GM12878 (cell line): Measurements from ENCODE around the gene OR10Z1. TPM values are rescaled to one million over a fixed set of nuclear protein-coding genes. Genes with fewer than 3 reads are reported as not detected.

Experiments
- ATAC-seq: fragments of 200-7000 bp; cut with Tn5 transposase; 3 replicates; pipeline ENCODE4 v1.9.1; 2020; ENCODE audit warnings: mild to moderate bottlenecking, moderate library complexity
- BruUV-seq: library from RNA; stranded (reverse); fragments of 400-500 nt; replicated peaks from 2 replicates; lab custom pipeline; 2021; lab: Mats Ljungman, UMichigan
- CTCF ChIA-PET: fragments of 300-600 bp; sonication (Branson Sonifier 250); formaldehyde crosslinking; extraction: SDS; loops from one replicate; lab custom pipeline; 2021; ENCODE audit warnings: inconsistent platforms; lab: Yijun Ruan, JAX
- POLR2A ChIA-PET: fragments of 350-600 bp; formaldehyde crosslinking; extraction: SDS; loops from one replicate; lab custom pipeline; 2021; ENCODE audit warnings: inconsistent platforms; lab: Charles Lee
- RAD21 ChIA-PET: fragments of 300-600 bp; sonication (Branson Sonifier 250); formaldehyde crosslinking; loops from one replicate; lab custom pipeline; 2023; ENCODE audit warnings: antibody characterized with exemption; ENCODE audit not compliant: unreplicated experiment; lab: Charles Lee
- SMC1A ChIA-PET: fragments of 300-600 bp; sonication (Branson Sonifier 250); formaldehyde crosslinking; loops from one replicate; lab custom pipeline; 2023; ENCODE audit not compliant: unreplicated experiment, uncharacterized antibody; lab: Charles Lee
- DNase-seq: peaks from one replicate; pipeline ENCODE4 v3.0.0-alpha.2; 2011; ENCODE audit warnings: low read depth, low spot score
- FAIRE-seq: peaks from 3 replicates; lab custom pipeline; 2011; peaks lifted over from hg19 to GRCh38; lab: Jason Lieb, UNC
- H2AFZ ChIP-seq: 2 replicates; pipeline ENCODE4 v1.6.0; 2011; ENCODE audit warnings: low read depth, low read length, control low read depth; ENCODE audit not compliant: control insufficient read depth
- H3K27ac ChIP-seq: 2 replicates; pipeline ENCODE4 v1.5.1; 2011; ENCODE audit warnings: control low read depth; ENCODE audit not compliant: control insufficient read depth, insufficient read depth
- H3K27me3 ChIP-seq, 2 experiments: replicated peaks in 1 of 2; 2 replicates each; pipeline versions ENCODE4 v1.6.0 to v1.6.1; 2011; ENCODE audit warnings: low read length in 1 of 2; ENCODE audit not compliant: control insufficient read depth in 2 of 2, insufficient read depth in 2 of 2
- H3K36me3 ChIP-seq, 2 experiments: 2 replicates each; pipeline ENCODE4 v1.5.1; 2011; ENCODE audit warnings: low read length in 1 of 2; ENCODE audit not compliant: control insufficient read depth in 2 of 2, insufficient read depth in 2 of 2
- H3K4me1 ChIP-seq: 2 replicates; pipeline ENCODE4 v1.6.1; 2011; ENCODE audit warnings: mild to moderate bottlenecking, low read length, moderate library complexity, mixed read lengths; ENCODE audit not compliant: control insufficient read depth, insufficient read depth
- H3K4me2 ChIP-seq: 2 replicates; pipeline ENCODE4 v1.6.0; 2011; ENCODE audit warnings: control low read depth; ENCODE audit not compliant: control insufficient read depth, insufficient read depth
- H3K4me3 ChIP-seq: fragments of 200-600 bp; sonication (generic); 2 replicates; pipeline ENCODE4 v1.5.1; 2016
- H3K79me2 ChIP-seq: 2 replicates; pipeline ENCODE4 v1.6.0; 2011; ENCODE audit warnings: low read length; ENCODE audit not compliant: control insufficient read depth, insufficient read depth
- H3K9ac ChIP-seq: 2 replicates; pipeline ENCODE4 v1.8.0; 2011; ENCODE audit warnings: low read length, control low read depth, mixed read lengths; ENCODE audit not compliant: control insufficient read depth, insufficient read depth
- H3K9me3 ChIP-seq: replicated peaks from 3 replicates; pipeline ENCODE4 v1.5.1; 2011; ENCODE audit warnings: mild to moderate bottlenecking, low read length; ENCODE audit not compliant: control insufficient read depth, insufficient read depth
- H4K20me1 ChIP-seq: 2 replicates; pipeline ENCODE4 v1.6.0; 2011; ENCODE audit not compliant: control insufficient read depth, insufficient read depth
- CEBPB ChIP-seq, 2 experiments: fragments of 150-350 bp in 1 of 2; IDR thresholded peaks; 2 replicates each; pipeline ENCODE4 v1.6.1; 2012 to 2014; ENCODE audit warnings: low read depth in 2 of 2, low read length in 2 of 2, borderline replicate concordance in 1 of 2, inconsistent platforms in 1 of 2
- FOS ChIP-seq: IDR thresholded peaks from 3 replicates; pipeline ENCODE4 v1.6.1; 2011; ENCODE audit warnings: borderline replicate concordance; ENCODE audit not compliant: insufficient read length; ENCODE audit errors: extremely low read depth
- HDAC6 ChIP-seq: fragments of 200-600 bp; sonication (generic); IDR thresholded peaks from one replicate; pipeline ENCODE4 v1.8.0; 2017; ENCODE audit warnings: antibody characterized with exemption; ENCODE audit not compliant: unreplicated experiment
- IKZF1 ChIP-seq: fragments of 450-650 bp; conservative IDR thresholded peaks from 2 replicates; pipeline ENCODE4 v1.6.1; 2017; ENCODE audit warnings: antibody characterized with exemption, mild to moderate bottlenecking
- NBN ChIP-seq: fragments of 450-650 bp; IDR thresholded peaks from 2 replicates; pipeline ENCODE4 v1.6.1; 2016
- NFYA ChIP-seq: IDR thresholded peaks from 2 replicates; pipeline ENCODE4 v1.6.1; 2011; ENCODE audit warnings: low read depth, mild to moderate bottlenecking, low read length, improper control_type of control experiment, borderline replicate concordance
- PBX3 ChIP-seq: IDR thresholded peaks from 2 replicates; pipeline ENCODE4 v1.6.1; 2011; ENCODE audit warnings: mild to moderate bottlenecking, low read depth, low read length, moderate library complexity; ENCODE audit not compliant: insufficient replicate concordance
- POLR2AphosphoS5 ChIP-seq: IDR thresholded peaks from 2 replicates; pipeline ENCODE4 v1.6.1; 2011; ENCODE audit warnings: mild to moderate bottlenecking, low read length, inconsistent platforms
- SUPT20H ChIP-seq: IDR thresholded peaks from 2 replicates; pipeline ENCODE4 v1.6.1; 2011; ENCODE audit warnings: low read depth, mild to moderate bottlenecking, low read length, moderate library complexity, borderline replicate concordance; ENCODE audit not compliant: control insufficient read depth
- TAF1 ChIP-seq: IDR thresholded peaks from 2 replicates; pipeline ENCODE4 v1.6.1; 2011; ENCODE audit warnings: mild to moderate bottlenecking, low read depth, low read length, borderline replicate concordance
- TCF7 ChIP-seq: IDR thresholded peaks from 2 replicates; pipeline ENCODE4 v1.6.1; 2014; ENCODE audit warnings: antibody characterized with exemption, borderline replicate concordance
- ZBTB40 ChIP-seq: fragments of 450-650 bp; IDR thresholded peaks from 2 replicates; pipeline ENCODE4 v1.6.1; 2016; ENCODE audit warnings: mild to moderate bottlenecking, moderate library complexity, borderline replicate concordance
- ZNF24 ChIP-seq: fragments of 450-650 bp; IDR thresholded peaks from 2 replicates; pipeline ENCODE4 v1.6.1; 2017; ENCODE audit warnings: antibody characterized with exemption, mild to moderate bottlenecking
- WGBS: methylation state at CpG from one replicate; pipeline ENCODE4 v1.1.6; 2016; ENCODE audit warnings: low lambda C conversion rate; ENCODE audit not compliant: insufficient replicate concordance, insufficient coverage; ENCODE audit errors: missing lambda C conversion rate; 5-methylcytosine and 5-hydroxymethylcytosine counted together
- in situ Hi-C: fragments of 300-500 bp; cut with MboI; formaldehyde crosslinking; loops from 9 replicates; pipeline ENCODE4 v1.14.3; 2018; ENCODE audit warnings: mixed read lengths
- intact Hi-C: fragments of 100-400 bp; cut with micrococcal nuclease; formaldehyde crosslinking; loops from one replicate; pipeline ENCODE4 v1.14.2; 2022; ENCODE audit not compliant: unreplicated experiment
- polyA plus RNA-seq, 11 experiments: library from polyadenylated mRNA; depleted of rRNA in 4 of 11; unstranded in 6 of 11; stranded (reverse) in 5 of 11; fragments of >200 nt; fragmentation: Nextera tagmentation in 4 of 11; fragmentation: Illumina TruSeq in 1 of 11; extraction: Ambion mirVana in 4 of 11; extraction: Trizol in 1 of 11; gene quantifications; 1 replicate in 1 of 11; 2 replicates in 10 of 11; pipeline versions ENCODE4 v1.2.1 to v1.2.3, GENCODE V29; 2011 to 2016; ENCODE audit warnings: inconsistent platforms in 2 of 11, missing spikeins in 2 of 11, low read depth in 1 of 11
- total RNA-seq, 4 experiments: library from RNA; depleted of rRNA in 3 of 4; stranded (reverse); fragments of >200 nt in 3 of 4; fragmentation: Illumina TruSeq in 1 of 4; extraction: Trizol in 1 of 4; gene quantifications; 2 replicates each; pipeline versions ENCODE4 v1.2.1 to v1.2.3, GENCODE V29; 2013 to 2021

OR10Z1 gene
- total and polyA plus RNA-seq, 10 of the 15 experiments (the other 5 are each of a cell fraction or from before 2014, with no cell fraction given): not detected

DNA sequence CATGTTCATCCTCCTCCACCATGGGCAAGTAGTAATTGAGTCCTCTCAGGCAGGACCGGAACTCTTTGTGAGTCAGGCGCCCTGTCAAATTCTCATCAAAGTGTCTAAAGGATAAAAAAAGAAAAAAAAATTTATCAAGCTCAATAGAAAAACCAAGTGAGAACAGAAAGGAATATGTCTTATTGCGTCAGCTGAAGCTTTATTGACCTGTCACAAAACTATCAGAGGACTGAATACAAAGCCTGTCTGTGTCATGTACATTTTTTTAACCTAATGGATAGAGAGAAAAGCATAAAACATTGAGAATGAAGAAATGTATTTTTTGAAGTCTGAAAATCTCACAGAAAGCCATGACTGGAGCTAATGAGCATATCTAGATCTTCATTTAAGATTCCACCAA lies 8.7 kb downstream of the OR10Z1 start:
- ChIA-PET POLR2A (no interaction called here), RAD21 (no interaction called here), CTCF (interaction anchor here (0.5 to 1.7 kb wide), 3 partner anchors 89 to 385 kb away, joined by 3 read pairs; no protein-coding TSS in a partner anchor), SMC1A (interaction anchor here (0.6 kb wide), 1 partner anchor 297 kb away, joined by 3 read pairs; no protein-coding TSS in a partner anchor)
- in situ Hi-C loops (no loop called here), intact Hi-C loops (no loop called here)
- H3K79me2 ChIP-seq: no peaks in the 10 kb centered on the region
- FAIRE-seq: no peak
- H4K20me1 ChIP-seq: no peaks in the 10 kb centered on the region
- ATAC-seq: no peak
- TF ChIP-seq PBX3 (no peak), ZBTB40 (no peak), ZNF24 (no peak), TCF7 (no peak), CEBPB (IDR thresholded peaks at IDR 0.05; ENCODE audit: borderline replicate concordance in 1 of 2, low read depth in 2 of 2, low read length in 2 of 2) (no peak), NFYA (no peak), TAF1 (no peak), IKZF1 (no peak), POLR2AphosphoS5 (no peak), FOS (no peak), NBN (no peak), HDAC6 (no peak), SUPT20H (no peak)
- no peak overlapping the region for H3K4me3 ChIP-seq
- BruUV-seq: no TSS peak
- no peaks in the 10 kb centered on the region for H3K4me1 ChIP-seq
- no peak overlapping the region for H3K4me2 ChIP-seq
- no peak overlapping the region for H2AFZ ChIP-seq
- no peak overlapping the region for H3K9ac ChIP-seq
- no peaks in the 10 kb centered on the region for H3K36me3 ChIP-seq
- DNase-seq: no peak
- H3K9me3 ChIP-seq: no peaks in the 10 kb centered on the region
- H3K27me3 ChIP-seq: 0 out of 4 replicates have a peak, but pooled peaks cover 0 to 2% of the 10 kb centered on the region in 2 experiments
- no peak overlapping the region for H3K27ac ChIP-seq
- WGBS: 73% methylated on average over 3 of the region's 3 CpGs
